Limb (tissue), 2 donors: ENCODE results near the gene MFN2.
"Not testable (repeated sequence)": the region's sequence is repeated elsewhere in the genome, so short reads cannot be mapped to it uniquely, and the experiment has no call there.

Experiments used
- DNase-seq, 2 donors: peaks; one replicate each; pipeline ENCODE4 v3.0.0-alpha.2; 2016; ENCODE audit errors: extremely low spot score in 2 of 2

MFN2 gene

GRCh38 chr1:11979851-11980675, at the start of gene MFN2:
Gene MFN2, plus strand, starts transcription at chr1:11980444. Its CDS starts 8,725 bp downstream, at chr1:11989169.
- peak; percentile 96 to 97 for DNase-seq

- peak in 1 of 2 donors; percentile 45 for DNase-seq
Observed at GRCh38 chr1:11930571-11931445, 49.4 kb upstream of the MFN2 start.

- no peak for DNase-seq
Observed at GRCh38 chr1:11931845-11932244, 48.4 kb upstream of the MFN2 start.

DNA sequence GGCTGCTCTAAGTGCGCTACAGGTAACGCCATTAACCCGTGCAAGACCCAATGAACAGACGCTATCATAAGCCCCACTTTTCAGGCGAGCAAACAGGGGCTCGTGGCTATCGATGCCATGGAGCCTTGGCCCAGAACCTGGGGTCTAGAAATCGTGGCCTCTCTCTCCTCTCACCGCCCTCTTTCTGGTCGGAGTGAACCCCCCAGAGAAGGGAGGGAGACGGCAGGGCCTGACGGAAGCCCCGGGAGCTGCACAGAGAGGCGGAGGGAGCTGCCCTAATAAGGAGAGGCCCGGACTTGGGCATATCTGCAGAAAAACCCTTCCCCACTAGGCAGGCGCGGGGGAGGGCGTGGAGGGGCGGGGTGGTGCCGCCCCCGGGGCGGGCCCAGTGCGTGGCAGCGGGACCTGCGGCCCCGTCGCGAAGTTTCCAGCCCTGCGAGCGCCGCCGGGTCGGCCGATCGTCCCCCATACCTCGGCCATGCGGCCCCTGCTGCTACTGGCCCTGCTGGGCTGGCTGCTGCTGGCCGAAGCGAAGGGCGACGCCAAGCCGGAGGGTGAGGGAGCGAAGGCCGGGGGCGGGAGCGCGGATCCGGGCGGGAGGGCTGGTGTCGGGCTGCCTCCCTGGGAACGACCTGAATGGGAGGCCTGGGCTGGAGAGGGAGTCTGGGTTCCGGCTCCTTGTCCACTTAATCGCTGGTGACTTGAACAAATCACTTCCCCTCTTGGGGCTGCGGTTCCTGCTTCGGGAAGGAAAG, 45.8 kb upstream of the MFN2 start, which contains the start of gene PLOD1:
Gene PLOD1, plus strand, starts transcription at position 416 of the 755 bp plus-strand sequence. Its CDS starts 63 bp downstream, at position 479.
- DNase-seq: peak; percentile 92 to 93

- no peak for DNase-seq
Observed at GRCh38 chr1:11935057-11935412, 45.2 kb upstream of the MFN2 start.

DNA sequence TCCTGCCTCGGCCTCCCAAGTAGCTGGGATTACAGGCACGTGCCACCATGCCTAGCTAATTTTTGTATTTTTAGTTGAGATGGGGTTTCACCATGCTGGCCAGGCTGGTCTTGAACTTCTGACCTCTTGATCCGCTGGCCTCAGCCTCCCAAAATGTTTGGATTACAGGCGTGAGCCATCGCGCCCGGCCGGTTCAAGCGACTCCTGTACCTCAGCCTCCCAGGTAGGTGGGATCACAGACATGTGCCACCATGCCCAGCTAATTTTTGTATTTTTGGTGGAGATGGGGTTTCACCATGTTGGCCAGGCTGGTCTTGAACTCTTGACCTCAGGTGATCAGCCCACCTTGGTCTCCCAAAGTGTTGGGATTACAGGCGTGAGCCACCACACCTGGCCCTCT, 44.5 kb upstream of the MFN2 start:
- not testable (repeated sequence) for DNase-seq

- peak in 1 of 2 donors; percentile 29 for DNase-seq
Observed at GRCh38 chr1:11938722-11939526, 41.3 kb upstream of the MFN2 start.

DNA sequence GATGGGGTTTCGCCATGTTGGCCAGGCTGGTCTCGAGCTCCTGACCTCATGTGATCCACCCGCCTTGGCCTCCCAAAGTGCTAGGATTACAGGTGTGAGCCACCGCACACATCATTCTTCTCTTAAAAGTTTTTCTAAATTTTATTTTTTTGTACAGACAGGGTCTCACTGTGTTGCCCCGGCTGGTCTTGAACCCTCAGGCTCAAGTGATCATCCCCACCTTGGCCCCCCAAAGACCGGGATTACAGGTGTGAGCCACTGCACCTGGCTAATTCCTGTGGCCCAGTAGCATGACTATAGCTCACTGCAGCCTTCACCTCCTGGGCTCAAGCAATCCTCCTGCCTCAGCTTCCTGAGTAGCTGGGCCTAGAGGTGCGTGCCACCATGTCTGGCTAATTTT, 40.5 kb upstream of the MFN2 start:
- not testable (repeated sequence) for DNase-seq

DNA sequence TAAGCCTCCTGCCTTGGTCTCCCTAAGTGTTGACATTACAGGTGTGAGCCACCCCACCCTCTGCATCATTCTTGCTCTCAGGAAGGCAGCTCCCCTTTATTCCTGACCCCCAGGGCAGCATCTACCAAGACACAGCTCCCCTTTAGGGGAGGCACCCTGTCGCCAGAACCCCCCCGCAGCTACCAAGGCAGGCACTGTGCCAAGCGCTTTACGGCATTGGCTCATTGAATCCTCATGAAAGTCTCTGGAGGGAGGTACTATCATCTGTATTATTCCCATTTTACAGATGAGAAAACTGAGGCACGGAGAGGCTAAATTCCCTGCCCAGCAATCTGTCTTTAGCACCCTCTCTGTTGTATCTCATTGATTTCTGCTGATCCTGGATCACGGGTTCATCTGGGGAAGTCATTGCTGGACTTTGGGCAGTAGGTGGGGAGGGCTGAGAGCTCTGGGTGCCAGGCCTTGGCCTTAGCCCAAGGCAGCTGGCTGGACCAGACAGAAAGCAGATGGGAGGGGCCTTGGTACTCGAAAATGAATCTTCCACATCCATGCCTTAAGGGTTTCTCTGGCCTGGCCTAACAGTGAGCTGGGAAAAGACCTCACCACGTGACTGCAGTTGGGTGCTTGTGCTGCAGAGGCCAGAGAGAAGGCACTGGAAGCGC, 39.9 kb upstream of the MFN2 start:
- DNase-seq: no peak

GRCh38 chr1:11942280-11942679, 38.0 kb upstream of the MFN2 start:
- no peak for DNase-seq

DNA sequence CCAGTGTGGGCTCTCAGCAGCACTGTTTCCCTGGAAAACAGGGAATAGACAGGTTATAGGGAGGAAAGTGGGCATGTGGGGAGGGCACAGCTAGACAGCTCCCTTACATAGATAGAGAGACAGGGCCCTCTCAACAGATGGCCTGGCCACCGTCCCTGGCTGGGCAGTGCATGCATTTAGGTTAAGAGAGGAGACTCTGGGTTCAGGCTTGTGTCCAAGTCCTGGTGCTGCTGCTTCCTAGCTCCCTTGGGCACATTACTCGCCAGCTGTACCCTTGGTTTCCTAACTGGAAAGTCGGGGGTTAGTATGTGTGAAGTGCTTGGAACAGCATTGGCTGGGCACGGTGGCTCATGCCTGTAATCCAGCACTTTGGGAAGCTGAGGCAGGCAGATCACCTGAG, 36.6 kb upstream of the MFN2 start:
- no peak for DNase-seq

DNA sequence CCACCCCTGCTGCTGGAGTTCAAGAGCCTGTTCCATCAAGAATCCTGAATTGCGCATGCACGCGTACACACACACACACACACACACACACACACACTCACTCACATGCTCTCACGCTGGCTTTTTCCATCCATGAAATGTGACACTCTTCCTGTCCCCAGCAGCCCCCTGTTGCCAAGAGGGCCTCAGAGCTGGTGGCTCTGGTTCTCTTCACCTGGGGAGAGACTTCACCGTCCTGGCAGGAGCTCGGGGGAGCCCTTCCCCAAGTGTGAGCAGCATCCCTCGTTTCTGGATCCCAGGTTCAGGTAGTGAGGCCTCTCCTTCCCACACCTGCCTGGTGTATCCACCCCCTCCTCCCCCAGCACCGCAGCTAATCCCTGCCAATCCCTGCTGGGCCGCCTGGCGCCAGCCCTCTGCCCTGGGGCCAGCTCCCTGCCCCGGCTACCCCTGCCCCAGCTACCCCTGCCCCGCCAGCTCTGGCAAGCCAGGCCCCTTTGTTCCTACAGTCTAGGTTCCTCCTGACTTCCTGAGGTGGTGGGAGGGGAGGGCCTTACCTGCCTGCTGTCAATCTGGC, 35.8 kb upstream of the MFN2 start:
- peak; percentile 53 to 83 for DNase-seq

- DNase-seq: no peak
Observed at GRCh38 chr1:11946647-11947046, 33.6 kb upstream of the MFN2 start.

DNA sequence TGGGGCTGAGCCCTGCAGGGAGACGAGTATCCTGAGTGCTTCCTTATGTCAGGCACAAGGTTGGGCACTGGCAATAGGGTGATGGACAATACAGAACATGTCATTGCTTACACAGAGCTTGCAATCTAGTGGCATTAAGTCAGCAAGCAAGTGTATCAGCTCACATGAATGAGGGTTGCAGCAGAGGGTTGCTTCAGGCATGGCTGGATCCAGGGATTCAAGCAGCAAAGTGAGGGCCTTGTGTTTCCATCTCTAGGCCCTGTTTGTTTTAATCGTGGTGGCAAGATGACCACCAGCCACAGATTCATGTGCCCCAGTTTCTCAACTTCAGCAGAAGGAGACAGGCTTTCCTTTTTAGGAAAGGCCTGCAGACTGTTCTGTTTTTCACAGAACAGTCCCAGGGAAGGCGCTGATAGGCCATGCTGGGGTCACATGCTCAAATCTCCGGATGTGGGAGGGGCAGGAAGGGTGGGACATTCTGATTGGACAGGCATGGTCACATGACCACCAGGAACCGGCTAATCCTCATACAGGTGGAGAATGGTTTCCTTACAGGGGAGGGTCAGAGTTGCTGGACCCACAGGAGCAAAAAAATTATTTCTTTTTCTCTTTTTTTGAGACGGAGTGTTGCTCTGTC, 31.3 kb upstream of the MFN2 start:
- DNase-seq: no peak

DNA sequence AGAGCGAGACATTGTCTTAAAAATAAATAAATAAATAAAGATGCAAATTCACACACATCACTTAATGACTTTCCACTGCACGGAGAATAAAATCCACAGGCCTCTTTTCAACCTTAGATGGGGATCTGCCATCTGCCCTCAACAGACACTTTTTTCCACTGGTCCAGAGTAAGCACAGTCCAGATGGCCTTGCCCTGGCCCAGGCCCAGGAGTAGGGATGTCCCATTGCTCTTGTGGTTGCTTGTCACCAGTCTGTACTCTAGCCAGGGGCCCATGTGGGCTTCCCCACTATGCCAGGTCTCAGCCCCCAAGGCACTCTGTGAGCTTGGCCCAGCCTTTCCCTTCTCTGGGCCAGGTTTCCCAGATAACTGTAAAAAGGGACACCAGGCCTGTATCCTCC, 28.3 kb upstream of the MFN2 start:
- no peak for DNase-seq

DNA sequence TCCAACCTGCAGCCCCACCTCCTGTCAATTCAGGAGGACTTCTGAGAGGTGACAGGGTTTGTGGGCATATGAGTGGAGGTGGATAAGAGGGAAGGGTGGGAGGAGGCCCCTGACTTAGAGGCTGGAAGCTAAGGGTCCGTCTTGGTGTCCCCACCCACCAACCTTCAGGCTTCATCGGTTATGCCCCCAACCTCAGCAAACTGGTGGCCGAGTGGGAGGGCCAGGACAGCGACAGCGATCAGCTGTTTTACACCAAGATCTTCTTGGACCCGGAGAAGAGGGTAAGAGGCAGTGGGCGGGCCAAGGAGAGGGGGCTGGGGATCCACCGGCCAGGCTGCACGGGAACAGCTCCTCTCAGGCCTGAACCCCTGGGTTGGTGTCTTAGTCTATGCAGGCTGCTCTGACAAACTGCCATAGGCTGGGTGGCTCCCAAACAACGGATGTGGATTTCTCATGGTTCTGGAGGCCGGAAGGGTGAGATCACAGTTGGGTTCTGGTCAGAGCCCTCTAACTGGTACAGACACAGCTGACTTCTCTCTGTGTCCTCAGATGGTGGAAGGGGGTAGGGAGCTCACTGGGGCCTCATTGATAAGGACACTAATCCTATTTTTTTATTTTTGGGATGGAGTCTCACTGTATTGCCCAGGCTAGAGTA, 27.7 kb upstream of the MFN2 start:
- DNase-seq: no peak

GRCh38 chr1:11955221-11955620, 25.0 kb upstream of the MFN2 start:
- DNase-seq: no peak

- DNase-seq: no peak
Observed at GRCh38 chr1:11957398-11957797, 22.8 kb upstream of the MFN2 start.

GRCh38 chr1:11957897-11958296, 22.3 kb upstream of the MFN2 start:
- no peak for DNase-seq
